CD4-positive, CD25-positive, alpha-beta regulatory T cell (primary cell): Measurements from ENCODE around the gene GCNT2. TPM values are rescaled to one million over a fixed set of nuclear protein-coding genes. Genes with fewer than 3 reads are reported as not detected.

Experiments
- ATAC-seq, 2 donors: fragments of 150-1000 bp; cut with Tn5 transposase; one replicate each; pipeline ENCODE4 v1.10.0; 2021; ENCODE audit warnings: low read depth in 2 of 2, moderate number of reproducible peaks in 2 of 2, moderate library complexity in 1 of 2
- DNase-seq, 3 donors: peaks; one replicate each; pipeline versions ENCODE4 v3.0.0 to v3.0.0-alpha.2; 2012 to 2022; ENCODE audit warnings: mixed read lengths in 1 of 3
- H3K27ac ChIP-seq: one replicate; pipeline ENCODE4 v1.7.0; 2013; ENCODE audit warnings: mild to moderate bottlenecking, low read length; ENCODE audit not compliant: insufficient read depth, poor library complexity, severe bottlenecking
- H3K27me3 ChIP-seq: one replicate; pipeline ENCODE4 v1.7.0; 2013; ENCODE audit warnings: low read length; ENCODE audit not compliant: control insufficient read depth, insufficient read depth
- H3K36me3 ChIP-seq: one replicate; pipeline ENCODE4 v1.7.0; 2013; ENCODE audit warnings: mild to moderate bottlenecking, low read length, moderate library complexity; ENCODE audit not compliant: control insufficient read depth, insufficient read depth
- H3K4me1 ChIP-seq: 2 replicates; pipeline ENCODE4 v1.7.0; 2013; ENCODE audit warnings: mild to moderate bottlenecking, low read length; ENCODE audit not compliant: insufficient read depth, control insufficient read depth, poor library complexity, severe bottlenecking
- H3K4me3 ChIP-seq: one replicate; pipeline ENCODE4 v1.7.0; 2013; ENCODE audit warnings: low read depth, mild to moderate bottlenecking, low read length, moderate library complexity
- H3K9me3 ChIP-seq, 2 experiments: 1 replicate in 1 of 2; 2 replicates in 1 of 2; pipeline ENCODE4 v1.7.0; 2013; ENCODE audit warnings: low read length in 2 of 2, mild to moderate bottlenecking in 1 of 2, moderate library complexity in 1 of 2; ENCODE audit not compliant: control insufficient read depth in 2 of 2
- H3K27ac Mint-ChIP-seq, 3 donors: one replicate each; pipeline ENCODE4 v1.8.0; 2020 to 2022; ENCODE audit warnings: mild to moderate bottlenecking in 3 of 3, mixed read lengths in 3 of 3, moderate library complexity in 2 of 3
- H3K27me3 Mint-ChIP-seq: one replicate; pipeline ENCODE4 v1.8.0; 2022; ENCODE audit warnings: mild to moderate bottlenecking, mixed read lengths
- H3K36me3 Mint-ChIP-seq: one replicate; pipeline ENCODE4 v1.8.0; 2020; ENCODE audit warnings: mixed read lengths
- H3K4me1 Mint-ChIP-seq, 4 donors: one replicate each; pipeline ENCODE4 v1.8.0; 2020 to 2022; ENCODE audit warnings: mixed read lengths in 4 of 4, mild to moderate bottlenecking in 1 of 4
- H3K4me3 Mint-ChIP-seq, 4 donors: one replicate each; pipeline ENCODE4 v1.8.0; 2020 to 2022; ENCODE audit warnings: mild to moderate bottlenecking in 4 of 4, mixed read lengths in 4 of 4, moderate library complexity in 3 of 4
- H3K9me3 Mint-ChIP-seq, 7 donors: one replicate each; pipeline ENCODE4 v1.8.0; 2020 to 2022; ENCODE audit warnings: mixed read lengths in 7 of 7, mild to moderate bottlenecking in 3 of 7, moderate library complexity in 2 of 7
- polyA plus RNA-seq, 4 donors: library from polyadenylated mRNA; unstranded; fragments of 300-500 nt; fragmentation: Illumina TruSeq; gene quantifications; one replicate each; pipeline ENCODE4 v1.2.3, GENCODE V29; 2021
- total RNA-seq: library from RNA; stranded (reverse); gene quantifications from one replicate; pipeline ENCODE4 v1.2.3, GENCODE V29; 2022

Gene GCNT2
- total and polyA plus RNA-seq, 5 donors from 2014 or later, result 0.72 to 6.9 (median 1.4) TPM

- no peaks in the 10 kb centered on the region for H3K36me3 ChIP-seq
- DNase-seq, result no peak
- no peak overlapping the region for H3K4me3 Mint-ChIP-seq
- no peaks in the 10 kb centered on the region for H3K4me1 ChIP-seq
- H3K9me3 ChIP-seq, result no peaks in the 10 kb centered on the region
- H3K4me3 ChIP-seq, result no peak overlapping the region
- H3K27ac ChIP-seq, result no peak overlapping the region
- H3K27me3 ChIP-seq, result no peaks in the 10 kb centered on the region
- H3K9me3 Mint-ChIP-seq, result peaks cover 0 to 6% (median 0%) of the 10 kb centered on the region in 7 donors
- H3K36me3 Mint-ChIP-seq, result peaks cover 17% of the 10 kb centered on the region
- H3K27ac Mint-ChIP-seq, result peak overlapping the region in 2 of 3 donors; percentile 31 to 78
- ATAC-seq, result no peak
- H3K27me3 Mint-ChIP-seq, result no peaks in the 10 kb centered on the region
- peaks cover 6 to 24% (median 15%) of the 10 kb centered on the region in 4 donors for H3K4me1 Mint-ChIP-seq
These were observed 19.1 kb downstream of the GCNT2 start for GRCh38 chr6:10540073-10540746.

- Mint-ChIP-seq H3K9me3 (peaks cover 0 to 6% (median 0%) of the 10 kb centered on the region in 7 donors), H3K27ac (no peak overlapping the region), H3K4me3 (no peak overlapping the region), H3K4me1 (peaks cover 6 to 16% (median 9%) of the 10 kb centered on the region in 4 donors), H3K36me3 (peaks cover 13% of the 10 kb centered on the region), H3K27me3 (no peaks in the 10 kb centered on the region)
- Histone ChIP-seq H3K4me3 (no peak overlapping the region), H3K9me3 (no peaks in the 10 kb centered on the region), H3K27ac (no peak overlapping the region), H3K27me3 (no peaks in the 10 kb centered on the region), H3K4me1 (no peaks in the 10 kb centered on the region), H3K36me3 (no peaks in the 10 kb centered on the region)
- ATAC-seq (no peak), DNase-seq (no peak)
These were observed 20.4 kb downstream of the GCNT2 start for GRCh38 chr6:10541591-10541990.

GRCh38 chr6:10542213-10542612 is 21.1 kb downstream of the GCNT2 start:
- Mint-ChIP-seq H3K27me3 (no peaks in the 10 kb centered on the region), H3K36me3 (peaks cover 13% of the 10 kb centered on the region), H3K9me3 (peaks cover 0 to 6% (median 0%) of the 10 kb centered on the region in 7 donors), H3K4me3 (no peak overlapping the region), H3K27ac (no peak overlapping the region), H3K4me1 (peaks cover 7 to 14% (median 10%) of the 10 kb centered on the region in 4 donors)
- H3K27ac ChIP-seq, result no peak overlapping the region
- ATAC-seq (no peak), DNase-seq (no peak)
- no peak overlapping the region for H3K4me3 ChIP-seq
- no peaks in the 10 kb centered on the region for H3K27me3 ChIP-seq
- no peaks in the 10 kb centered on the region for H3K4me1 ChIP-seq
- no peaks in the 10 kb centered on the region for H3K36me3 ChIP-seq
- H3K9me3 ChIP-seq, result no peaks in the 10 kb centered on the region

GRCh38 chr6:10543488-10543887 is 22.3 kb downstream of the GCNT2 start:
- Histone ChIP-seq H3K27ac (no peak overlapping the region), H3K4me3 (no peak overlapping the region), H3K4me1 (no peaks in the 10 kb centered on the region), H3K27me3 (no peaks in the 10 kb centered on the region), H3K9me3 (no peaks in the 10 kb centered on the region), H3K36me3 (no peaks in the 10 kb centered on the region)
- H3K9me3 Mint-ChIP-seq, result peaks cover 0 to 6% (median 0%) of the 10 kb centered on the region in 7 donors
- H3K4me3 Mint-ChIP-seq, result no peak overlapping the region
- H3K27me3 Mint-ChIP-seq, result no peaks in the 10 kb centered on the region
- H3K4me1 Mint-ChIP-seq, result peaks cover 5 to 16% (median 8%) of the 10 kb centered on the region in 4 donors
- DNase-seq (no peak), ATAC-seq (no peak)
- peaks cover 13% of the 10 kb centered on the region for H3K36me3 Mint-ChIP-seq
- H3K27ac Mint-ChIP-seq, result no peak overlapping the region

- Histone ChIP-seq H3K36me3 (no peaks in the 10 kb centered on the region), H3K27ac (no peak overlapping the region), H3K4me1 (no peaks in the 10 kb centered on the region), H3K9me3 (no peaks in the 10 kb centered on the region), H3K4me3 (no peak overlapping the region), H3K27me3 (no peaks in the 10 kb centered on the region)
- H3K27ac Mint-ChIP-seq, result peak overlapping the region in 1 of 3 donors; percentile 28
- ATAC-seq (no peak), DNase-seq (no peak)
- peaks cover 16% of the 10 kb centered on the region for H3K36me3 Mint-ChIP-seq
- H3K27me3 Mint-ChIP-seq, result no peaks in the 10 kb centered on the region
- peaks cover 0 to 11% (median 4%) of the 10 kb centered on the region in 4 donors for H3K4me1 Mint-ChIP-seq
- no peak overlapping the region for H3K4me3 Mint-ChIP-seq
- peaks cover 0 to 6% (median 0%) of the 10 kb centered on the region in 7 donors for H3K9me3 Mint-ChIP-seq
These were observed 24.3 kb downstream of the GCNT2 start for GRCh38 chr6:10545482-10545881.

- ATAC-seq (no peak), DNase-seq (no peak)
- Histone ChIP-seq H3K27me3 (no peaks in the 10 kb centered on the region), H3K36me3 (no peaks in the 10 kb centered on the region), H3K9me3 (no peaks in the 10 kb centered on the region), H3K4me1 (no peaks in the 10 kb centered on the region), H3K27ac (no peak overlapping the region), H3K4me3 (no peak overlapping the region)
- Mint-ChIP-seq H3K4me3 (no peak overlapping the region), H3K27ac (no peak overlapping the region), H3K9me3 (no peaks in the 10 kb centered on the region), H3K4me1 (peaks cover 0 to 6% (median 5%) of the 10 kb centered on the region in 4 donors), H3K27me3 (no peaks in the 10 kb centered on the region), H3K36me3 (peaks cover 8% of the 10 kb centered on the region)
These were observed 26.7 kb downstream of the GCNT2 start for GRCh38 chr6:10547809-10548208.

GRCh38 chr6:10550764-10551163 is 29.6 kb downstream of the GCNT2 start:
- Histone ChIP-seq H3K4me3 (no peak overlapping the region), H3K36me3 (no peaks in the 10 kb centered on the region), H3K9me3 (no peaks in the 10 kb centered on the region), H3K27me3 (no peaks in the 10 kb centered on the region), H3K4me1 (no peaks in the 10 kb centered on the region), H3K27ac (no peak overlapping the region)
- H3K27me3 Mint-ChIP-seq, result no peaks in the 10 kb centered on the region
- H3K27ac Mint-ChIP-seq, result no peak overlapping the region
- H3K4me1 Mint-ChIP-seq, result peaks cover 0 to 9% (median 6%) of the 10 kb centered on the region in 4 donors
- no peak for DNase-seq
- H3K36me3 Mint-ChIP-seq, result peaks cover 17% of the 10 kb centered on the region
- no peak overlapping the region for H3K4me3 Mint-ChIP-seq
- ATAC-seq, result no peak
- H3K9me3 Mint-ChIP-seq, result no peaks in the 10 kb centered on the region

- DNase-seq, result no peak
- Histone ChIP-seq H3K9me3 (no peaks in the 10 kb centered on the region), H3K27ac (no peak overlapping the region), H3K4me3 (no peak overlapping the region), H3K4me1 (no peaks in the 10 kb centered on the region), H3K27me3 (no peaks in the 10 kb centered on the region), H3K36me3 (no peaks in the 10 kb centered on the region)
- Mint-ChIP-seq H3K27me3 (no peaks in the 10 kb centered on the region), H3K4me1 (peaks cover 0 to 11% (median 3%) of the 10 kb centered on the region in 4 donors), H3K27ac (no peak overlapping the region), H3K9me3 (no peaks in the 10 kb centered on the region), H3K4me3 (no peak overlapping the region), H3K36me3 (peaks cover 31% of the 10 kb centered on the region)
- no peak for ATAC-seq
These were observed 31.2 kb downstream of the GCNT2 start for GRCh38 chr6:10552270-10552810.
